Measurements from ENCODE around the gene MBOAT1.

Gene MBOAT1

GRCh38 chr6:20212392-20213111 lies at the start of gene MBOAT1:
TSS of gene MBOAT1 (minus strand) at chr6:20212469. CDS start at chr6:20212234, 235 bp downstream.
- ChIA-PET POLR2A (interaction anchor here (0.5 to 1.5 kb wide), 14 partner anchors 9 to 1684 kb away, joined by 3 to 8 read pairs (median 3); partner anchors contain the start of genes E2F3 and ID4), CTCF (interaction anchor here (0.6 to 1.3 kb wide), 4 partner anchors 87 to 412 kb away, joined by 3 to 5 read pairs (median 4); no protein-coding TSS in a partner anchor)
- Histone ChIP-seq H3K9me3 (ENCODE audit: control insufficient read depth, insufficient read depth, low read depth, low read length) (no peaks in the 10 kb centered on the region), H3K4me1 (ENCODE audit: control insufficient read depth, insufficient read depth, low read length) (peaks cover 11% of the 10 kb centered on the region), H3K36me3 (ENCODE audit: control insufficient read depth in 2 of 2, insufficient read depth in 1 of 2, low read length in 2 of 2) (no peaks in the 10 kb centered on the region), H3K27ac (ENCODE audit: extremely low read depth, low read depth, low read length) (peak within 1 kb of the TSS; percentile 77), H3K4me3 (ENCODE audit: low read depth, low read length) (peak within 1 kb of the TSS; percentile 78)
- TF ChIP-seq ZBTB44 (tag by site-specific recombination; IDR thresholded peaks at IDR 0.05) (peak; percentile 64), ZNF701 (tag by site-specific recombination; IDR thresholded peaks at IDR 0.05) (no peak), ZNF626 (tag by site-specific recombination; IDR thresholded peaks at IDR 0.05) (no peak), ZNF404 (tag by site-specific recombination; IDR thresholded peaks at IDR 0.05) (no peak), ZNF660 (tag by site-specific recombination; IDR thresholded peaks at IDR 0.05) (peak; percentile 75), ZBTB11 (tag by site-specific recombination; conservative IDR thresholded peaks at IDR 0.05; ENCODE audit: low read depth) (no peak), IKZF3 (tag by site-specific recombination; IDR thresholded peaks at IDR 0.05) (peak; percentile 98; the same call in 1 of the 2 replicates), ZBTB8A (tag by site-specific recombination; IDR thresholded peaks at IDR 0.05) (peak; percentile 99), ZNF670 (tag by site-specific recombination; IDR thresholded peaks at IDR 0.05; ENCODE audit: low read depth) (no peak), GLIS1 (tag by site-specific recombination; IDR thresholded peaks at IDR 0.05) (0 out of 2 replicates have a peak, but pooled peaks have one; percentile 13), KLF10 (tag by site-specific recombination; IDR thresholded peaks at IDR 0.05) (peak; percentile 46; the same call in 1 of the 2 replicates), ZNF600 (tag by site-specific recombination; IDR thresholded peaks at IDR 0.05) (peak; percentile 70; the same call in 1 of the 2 replicates), ZNF704 (tag by site-specific recombination; IDR thresholded peaks at IDR 0.05) (no peak), PBX3 (CRISPR knock-in tag; IDR thresholded peaks at IDR 0.05) (peak; percentile 81; the same call in 1 of the 2 replicates), SP2 (tag by site-specific recombination; IDR thresholded peaks at IDR 0.05) (peak; percentile 81), ZNF707 (tag by site-specific recombination; IDR thresholded peaks at IDR 0.05) (no peak), ZNF449 (tag by site-specific recombination; IDR thresholded peaks at IDR 0.05) (peak; percentile 83; the same call in 1 of the 2 replicates), ZNF561 (tag by site-specific recombination; IDR thresholded peaks at IDR 0.05; ENCODE audit: borderline replicate concordance) (peak; percentile 97), ZSCAN30 (tag by site-specific recombination; IDR thresholded peaks at IDR 0.05) (peak; percentile 89), ZNF548 (tag by site-specific recombination; IDR thresholded peaks at IDR 0.05) (peak; percentile 98), ZNF2 (tag by site-specific recombination; IDR thresholded peaks at IDR 0.05) (0 out of 2 replicates have a peak, but pooled peaks have one; percentile 11), KLF7 (tag by site-specific recombination; IDR thresholded peaks at IDR 0.05; ENCODE audit: borderline replicate concordance) (peak; percentile 54; the same call in 1 of the 2 replicates), ZNF423 (tag by site-specific recombination; IDR thresholded peaks at IDR 0.05) (peak; percentile 51), KLF9 (tag by site-specific recombination; IDR thresholded peaks at IDR 0.05; ENCODE audit: low read depth) (peak; percentile 35; the same call in 1 of the 2 replicates), ZNF488 (tag by site-specific recombination; IDR thresholded peaks at IDR 0.05) (no peak), ZNF521 (tag by site-specific recombination; IDR thresholded peaks at IDR 0.05) (no peak), ZNF501 (tag by site-specific recombination; IDR thresholded peaks at IDR 0.05) (0 out of 2 replicates have a peak, but pooled peaks have one; percentile 2), ZNF354C (tag by site-specific recombination; IDR thresholded peaks at IDR 0.05; ENCODE audit: borderline replicate concordance, low read depth) (no peak)

Data from HEK293 (cell line).